Smooth muscle cell (in vitro differentiated cells): ENCODE results near the gene NCAN. TPM values are rescaled to one million over a fixed set of nuclear protein-coding genes. Genes with fewer than 3 reads are reported as not detected.

Source experiments
- DNase-seq: peaks from one replicate; lab custom pipeline; 2025; ENCODE audit not compliant: unreplicated experiment; lab: John Stamatoyannopoulos, UW
- H2AFZ ChIP-seq: fragments of 200-600 bp; sonication (generic); 2 replicates; pipeline ENCODE4 v1.6.0; 2016; ENCODE audit warnings: antibody characterized with exemption, low read depth, mild to moderate bottlenecking
- H3F3A ChIP-seq: fragments of 200-600 bp; sonication (generic); 2 replicates; pipeline ENCODE4 v1.6.0; 2017; ENCODE audit warnings: antibody characterized with exemption, low read depth
- H3K27ac ChIP-seq: fragments of 200-600 bp; sonication (generic); 2 replicates; pipeline ENCODE4 v1.5.1; 2016; ENCODE audit warnings: low read depth, mild to moderate bottlenecking
- H3K27me3 ChIP-seq: fragments of 200-600 bp; sonication (generic); 2 replicates; pipeline ENCODE4 v1.6.1; 2016; ENCODE audit warnings: low read depth, mild to moderate bottlenecking
- H3K36me3 ChIP-seq: fragments of 200-600 bp; sonication (generic); 2 replicates; pipeline ENCODE4 v1.5.1; 2016; ENCODE audit warnings: low read depth
- H3K4me1 ChIP-seq: fragments of 200-600 bp; sonication (generic); 2 replicates; pipeline ENCODE4 v1.5.1; 2016; ENCODE audit warnings: low read depth
- H3K4me2 ChIP-seq: fragments of 200-600 bp; sonication (generic); 2 replicates; pipeline ENCODE4 v1.6.0; 2016; ENCODE audit warnings: mild to moderate bottlenecking
- H3K4me3 ChIP-seq: fragments of 200-600 bp; sonication (generic); 2 replicates; pipeline ENCODE4 v1.5.1; 2016; ENCODE audit warnings: mild to moderate bottlenecking
- H3K79me2 ChIP-seq: fragments of 200-600 bp; sonication (generic); 2 replicates; pipeline ENCODE4 v1.6.0; 2016; ENCODE audit warnings: low read depth, mild to moderate bottlenecking
- H3K9ac ChIP-seq: fragments of 200-600 bp; sonication (generic); 2 replicates; pipeline ENCODE4 v1.6.0; 2016; ENCODE audit warnings: low read depth
- H3K9me3 ChIP-seq: fragments of 200-600 bp; sonication (generic); replicated peaks from 2 replicates; pipeline ENCODE4 v1.5.1; 2016; ENCODE audit warnings: low read depth
- H4K20me1 ChIP-seq: fragments of 200-600 bp; sonication (generic); 2 replicates; pipeline ENCODE4 v1.6.0; 2016; ENCODE audit warnings: low read depth
- CTCF ChIP-seq: fragments of 200-600 bp; sonication (generic); IDR thresholded peaks from 2 replicates; pipeline ENCODE4 v1.5.1; 2017; ENCODE audit warnings: borderline replicate concordance, mild to moderate bottlenecking, antibody characterized with exemption; ENCODE audit not compliant: insufficient read depth, poor library complexity, severe bottlenecking
- WGBS: methylation state at CpG from one replicate; pipeline ENCODE4 v1.1.7; 2016; ENCODE audit warnings: low lambda C conversion rate; 5-methylcytosine and 5-hydroxymethylcytosine counted together
- polyA plus RNA-seq: library from polyadenylated mRNA; unstranded; fragments of >200 nt; fragmentation: Nextera tagmentation; extraction: Ambion mirVana; gene quantifications from 2 replicates; pipeline ENCODE4 v1.2.1, GENCODE V29; 2016
- total RNA-seq: library from RNA; depleted of rRNA; stranded (reverse); fragments of >200 nt; gene quantifications from 2 replicates; pipeline ENCODE4 v1.2.3, GENCODE V29; 2014

Gene NCAN
- total and polyA plus RNA-seq, 2 experiments from 2014 or later, result not detected

GRCh38 chr19:19274716-19275565, 63.2 kb downstream of the NCAN start:
- DNase-seq, result no peak
- Histone ChIP-seq H3K4me3 (no peak overlapping the region), H3K79me2 (no peaks in the 10 kb centered on the region), H3K4me1 (peaks cover 9% of the 10 kb centered on the region), H3K9me3 (no peaks in the 10 kb centered on the region), H3K36me3 (no peaks in the 10 kb centered on the region), H4K20me1 (no peaks in the 10 kb centered on the region), H3K9ac (no peak overlapping the region), H2AFZ (no peak overlapping the region), H3F3A (peaks cover 7% of the 10 kb centered on the region), H3K27ac (peak overlapping the region; percentile 91), H3K27me3 (no peaks in the 10 kb centered on the region), H3K4me2 (no peak overlapping the region)
- 91% methylated on average over 9 of the region's 9 CpGs for WGBS
- TF ChIP-seq CTCF, result no peak

- peak; percentile 11 for DNase-seq
- Histone ChIP-seq H3K79me2 (no peaks in the 10 kb centered on the region), H3K27me3 (no peaks in the 10 kb centered on the region), H3K4me3 (no peak overlapping the region), H3K4me2 (peak overlapping the region; percentile 60), H3K9me3 (no peaks in the 10 kb centered on the region), H3K4me1 (peaks cover 9% of the 10 kb centered on the region), H2AFZ (no peak overlapping the region), H3K27ac (peak overlapping the region; percentile 91), H3F3A (peaks cover 7% of the 10 kb centered on the region), H4K20me1 (no peaks in the 10 kb centered on the region), H3K36me3 (no peaks in the 10 kb centered on the region), H3K9ac (peak overlapping the region; percentile 66)
- no peak for TF ChIP-seq CTCF
- WGBS, result 19% methylated on average over 12 of the region's 12 CpGs
Measured at GRCh38 chr19:19276386-19276785, 64.6 kb downstream of the NCAN start.

- Histone ChIP-seq H3K4me3 (no peak overlapping the region), H3K9me3 (no peaks in the 10 kb centered on the region), H3F3A (peaks cover 7% of the 10 kb centered on the region), H3K79me2 (no peaks in the 10 kb centered on the region), H3K9ac (peak overlapping the region; percentile 66), H3K27ac (peak overlapping the region; percentile 91), H3K4me1 (peaks cover 9% of the 10 kb centered on the region), H3K27me3 (no peaks in the 10 kb centered on the region), H4K20me1 (no peaks in the 10 kb centered on the region), H2AFZ (no peak overlapping the region), H3K36me3 (no peaks in the 10 kb centered on the region), H3K4me2 (peak overlapping the region; percentile 60)
- no peak for TF ChIP-seq CTCF
- DNase-seq, result no peak
- 75% methylated on average over 18 of the region's 20 CpGs for WGBS
Measured at GRCh38 chr19:19276851-19277250, 65.1 kb downstream of the NCAN start.

- H3K79me2 ChIP-seq, result no peaks in the 10 kb centered on the region
- peaks cover 3% of the 10 kb centered on the region for H3K4me1 ChIP-seq
- H3K9ac ChIP-seq, result no peak overlapping the region
- no peaks in the 10 kb centered on the region for H4K20me1 ChIP-seq
- 85% methylated on average over 7 of the region's 7 CpGs for WGBS
- no peaks in the 10 kb centered on the region for H3K36me3 ChIP-seq
- no peak overlapping the region for H2AFZ ChIP-seq
- no peak overlapping the region for H3K27ac ChIP-seq
- H3K9me3 ChIP-seq, result no peaks in the 10 kb centered on the region
- no peak for TF ChIP-seq CTCF
- no peak overlapping the region for H3K4me3 ChIP-seq
- DNase-seq, result no peak
- H3F3A ChIP-seq, result peaks cover 7% of the 10 kb centered on the region
- H3K4me2 ChIP-seq, result no peak overlapping the region
- no peaks in the 10 kb centered on the region for H3K27me3 ChIP-seq
Measured at GRCh38 chr19:19278315-19278714, 66.6 kb downstream of the NCAN start.
